Lower leg skin (tissue), 4 donors: ENCODE results near the gene PALM. TPM values are rescaled to one million over a fixed set of nuclear protein-coding genes. Genes with fewer than 3 reads are reported as not detected.
"Not testable (repeated sequence)": the region's sequence is repeated elsewhere in the genome, so short reads cannot be mapped to it uniquely, and the experiment has no call there.

Experiments
- DNase-seq, 2 donors: peaks; one replicate each; pipeline ENCODE4 v3.0.0-alpha.2; 2019; ENCODE audit warnings: low spot score in 2 of 2
- H3K4me3 ChIP-seq: fragments of 200-600 bp; sonication (generic); 2 replicates; pipeline ENCODE4 v1.5.1; 2017; ENCODE audit warnings: mild to moderate bottlenecking, low read depth; ENCODE audit not compliant: poor library complexity, severe bottlenecking
- CTCF ChIP-seq, 3 donors: fragments of 450-650 bp; IDR thresholded peaks; one replicate each; pipeline ENCODE4 v1.5.1; 2016; ENCODE audit warnings: antibody characterized with exemption in 3 of 3, mild to moderate bottlenecking in 3 of 3, moderate library complexity in 2 of 3
- POLR2A ChIP-seq, 2 donors: fragments of 450-650 bp; IDR thresholded peaks; one replicate each; pipeline ENCODE4 v1.6.1; 2016 to 2017; ENCODE audit warnings: antibody characterized with exemption in 2 of 2, mild to moderate bottlenecking in 1 of 2, moderate library complexity in 1 of 2
- WGBS, 2 donors: methylation state at CpG; one replicate each; pipeline ENCODE4 v1.1.5; 2018; 5-methylcytosine and 5-hydroxymethylcytosine counted together
- intact Hi-C: fragments of 100-400 bp; cut with DNase I; formaldehyde crosslinking; loops from one replicate; pipeline ENCODE4 v1.15.0; 2023; ENCODE audit warnings: low total_unique reads
- total RNA-seq, 4 donors: library from RNA; depleted of rRNA; stranded (reverse); fragments of >200 nt; gene quantifications; one replicate each; pipeline ENCODE4 v1.1.0, GENCODE V29; 2016

The PALM gene
- total RNA-seq, 4 donors from 2014 or later = 25.1 to 92.3 (median 41.9) TPM

DNA sequence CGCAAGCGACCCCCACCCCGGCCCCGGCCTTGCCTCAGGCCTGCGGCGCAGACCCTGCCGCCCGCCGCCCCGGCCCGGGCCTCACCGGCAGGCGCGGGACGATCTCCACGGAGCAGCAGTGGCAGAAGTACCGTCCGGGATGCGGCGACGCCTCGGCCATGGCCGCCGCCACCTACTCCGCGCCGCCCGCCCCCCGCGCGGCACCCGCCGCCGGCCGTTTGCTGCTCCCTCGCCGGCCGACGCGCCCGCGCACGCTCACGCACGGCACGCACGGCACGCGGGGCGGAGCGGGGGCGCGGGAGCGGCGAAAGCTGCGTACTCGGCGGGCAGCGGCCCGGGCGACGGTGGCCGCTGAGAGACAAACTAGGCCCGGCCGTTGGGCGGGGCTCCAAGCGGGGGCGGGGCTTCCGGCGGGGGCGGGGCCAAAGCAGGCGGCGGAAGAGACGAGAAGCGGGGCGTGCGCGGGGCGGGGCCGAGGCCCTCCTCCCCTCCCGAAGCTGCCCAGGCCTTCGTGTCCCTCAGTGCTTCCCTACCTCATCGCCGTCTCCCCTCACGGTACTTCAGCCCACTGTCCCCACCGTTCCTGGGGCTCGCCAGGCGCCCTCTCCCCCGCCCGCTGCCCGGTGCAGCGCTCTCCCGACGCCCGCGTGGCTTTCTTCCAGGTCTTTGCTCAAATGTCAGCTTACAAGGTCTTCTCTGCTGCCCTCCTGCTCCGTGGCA lies 45.6 kb upstream of the PALM start, which contains the start of gene RNF126:
TSS of gene RNF126 (minus strand) at position 253 of the 720 bp plus-strand sequence. CDS start at position 160, 93 bp downstream.
- DNase-seq = peak; percentile 92 to 98
- 1 to 3% methylated on average over 37 to 41 of the region's 97 CpGs for WGBS, 2 donors
- peak within 1 kb of the TSS; percentile 97 for H3K4me3 ChIP-seq
- intact Hi-C loops = loop anchor here (5.0 kb wide), 1 partner anchor 91 kb away; the partner anchor contains the start of gene BSG
- TF ChIP-seq POLR2A (IDR thresholded peaks at IDR 0.05) = no peak
- no peak for TF ChIP-seq CTCF (IDR thresholded peaks at IDR 0.05)

GRCh38 chr19:663682-664117 lies 45.0 kb upstream of the PALM start:
- no peak for TF ChIP-seq CTCF (IDR thresholded peaks at IDR 0.05)
- no peak for TF ChIP-seq POLR2A (IDR thresholded peaks at IDR 0.05)
- H3K4me3 ChIP-seq = no peak overlapping the region
- DNase-seq = no peak
- WGBS, 2 donors = 31 to 56% methylated on average over 11 to 18 of the region's 18 CpGs
- intact Hi-C loops = loop anchor here (2.0 to 5.0 kb wide), 2 partner anchors 71 to 91 kb away; partner anchors contain the start of gene BSG

DNA sequence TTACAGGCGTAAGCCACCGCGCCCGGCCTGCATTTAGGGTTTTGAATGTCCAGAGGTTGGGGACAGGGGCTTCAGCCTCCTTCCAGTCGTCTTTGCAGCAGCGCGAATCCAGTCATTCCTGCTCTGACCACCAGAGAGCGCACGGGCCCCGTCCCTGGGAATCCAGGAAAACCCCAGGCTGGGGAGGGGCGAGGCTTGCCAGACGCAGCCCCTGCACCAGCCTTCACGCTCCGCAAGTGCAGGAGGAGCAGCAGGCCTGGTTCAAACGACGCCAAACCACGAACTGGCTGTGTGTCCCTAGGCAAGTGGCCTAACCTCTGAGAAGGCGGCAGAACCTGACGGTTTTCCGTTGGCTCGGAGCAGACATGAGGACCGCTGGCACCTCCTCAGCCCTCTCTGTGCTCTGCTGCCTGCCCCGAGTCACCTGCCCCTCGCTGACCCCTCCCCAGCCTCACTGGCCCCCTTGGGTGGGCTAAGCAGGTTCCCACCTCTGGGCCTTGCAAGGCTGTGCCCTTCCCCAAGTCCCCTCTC lies 43.8 kb upstream of the PALM start:
- H3K4me3 ChIP-seq = no peak overlapping the region
- 5 to 10% methylated on average over 23 to 24 of the region's 24 CpGs for whole genome bisulfite sequencing, 2 donors
- intact Hi-C loops = loop anchor here (2.0 to 5.0 kb wide), 2 partner anchors 70 to 93 kb away; partner anchors contain the start of gene BSG
- peak; percentile 59 to 96 for DNase-seq
- TF ChIP-seq POLR2A (IDR thresholded peaks at IDR 0.05) (no peak), CTCF (IDR thresholded peaks at IDR 0.05) (peak in 1 of 3 donors; percentile 88)

DNA sequence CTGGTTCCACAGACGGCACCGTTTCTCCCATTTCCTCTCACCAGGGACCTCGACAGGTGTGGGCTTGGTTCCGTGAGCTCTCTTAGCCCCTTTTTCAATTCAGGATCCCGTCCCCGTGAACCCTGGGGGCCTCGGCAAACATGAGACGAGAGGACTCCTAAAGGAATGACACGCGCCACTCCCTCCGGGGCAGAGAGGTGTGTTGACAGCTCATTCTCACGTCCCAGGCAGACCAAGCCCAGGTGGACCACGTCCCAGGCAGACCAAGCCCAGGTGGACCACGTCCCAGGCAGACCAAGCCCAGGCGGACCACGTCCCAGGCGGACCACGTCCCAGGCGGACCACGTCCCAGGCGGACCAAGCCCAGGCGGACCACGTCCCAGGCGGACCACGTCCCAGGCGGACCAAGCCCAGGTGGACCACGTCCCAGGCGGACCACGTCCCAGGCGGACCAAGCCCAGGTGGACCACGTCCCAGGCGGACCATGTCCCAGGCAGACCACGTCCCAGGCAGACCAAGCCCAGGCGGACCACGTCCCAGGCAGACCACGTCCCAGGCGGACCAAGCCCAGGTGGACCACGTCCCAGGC lies 41.7 kb upstream of the PALM start:
- DNase-seq, H3K4me3 ChIP-seq, intact Hi-C loops: not testable (repeated sequence)
- 84 to 94% methylated on average over 21 of the region's 38 CpGs for WGBS, 2 donors

DNA sequence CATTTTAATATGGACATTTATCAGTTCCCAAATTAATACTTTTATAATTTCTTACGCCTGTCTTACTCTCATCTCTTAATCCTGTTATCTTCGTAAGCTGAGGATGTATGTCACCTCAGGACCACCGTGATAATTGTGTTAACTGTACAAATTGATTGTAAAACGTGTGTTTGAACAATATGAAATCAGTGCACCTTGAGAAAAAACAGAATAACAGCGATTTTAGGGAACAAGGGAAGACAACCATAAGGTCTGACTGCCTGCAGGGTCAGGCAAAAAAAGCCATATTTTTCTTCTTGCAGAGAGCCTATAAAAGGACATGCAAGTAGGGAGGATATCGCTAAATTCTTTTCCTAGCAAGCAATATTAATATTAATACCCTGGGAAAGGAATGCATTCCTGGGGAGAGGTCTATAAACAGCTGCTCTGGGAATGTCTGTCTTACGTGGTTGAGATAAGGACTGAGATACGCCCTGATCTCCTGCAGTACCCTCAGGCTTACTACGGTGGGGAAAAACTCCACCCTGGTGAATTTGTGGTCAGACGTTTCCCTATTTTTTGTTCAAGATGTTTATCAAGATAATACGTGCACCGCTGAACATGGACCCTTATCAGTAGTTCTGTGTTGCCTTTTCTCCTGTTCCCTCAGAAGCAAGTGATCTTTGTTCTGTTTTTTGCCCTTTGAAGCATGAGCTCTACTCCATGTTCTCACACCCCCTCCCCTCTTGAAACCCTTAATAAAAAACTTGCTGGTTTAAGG lies 39.9 kb upstream of the PALM start:
- DNase-seq, intact Hi-C loops, H3K4me3 ChIP-seq: not testable (repeated sequence)
- WGBS, 2 donors = 63 to 64% methylated on average over 12 of the region's 12 CpGs

DNA sequence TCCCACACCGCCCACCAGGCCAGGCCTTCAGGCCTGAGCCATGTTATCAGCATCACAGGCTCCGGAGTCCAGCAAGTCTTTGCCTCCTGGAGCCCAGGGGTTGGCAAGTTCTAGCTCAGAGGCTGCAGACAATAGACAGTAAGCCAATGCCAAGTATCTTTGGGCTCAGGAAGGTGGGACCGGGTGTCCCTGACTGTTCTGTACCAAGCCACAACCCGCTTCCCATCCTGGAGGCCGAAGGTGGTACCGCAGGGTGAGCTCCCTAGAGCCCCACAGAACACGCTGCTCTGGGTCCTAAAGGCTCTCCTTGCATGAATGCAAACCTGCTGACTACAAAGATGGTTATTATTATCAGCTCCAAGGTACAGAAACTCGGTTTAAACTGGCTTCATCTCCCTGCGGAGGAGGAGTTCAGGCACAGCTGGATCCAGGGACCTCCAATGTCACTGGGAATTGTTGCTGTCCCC lies 38.1 kb upstream of the PALM start:
- WGBS, 2 donors = 74 to 79% methylated on average over 9 of the region's 9 CpGs
- intact Hi-C loops = no loop called here
- DNase-seq = no peak

More for the DNA sequence above, 38.1 kb upstream of the PALM start:
- TF ChIP-seq POLR2A (IDR thresholded peaks at IDR 0.05) (no peak), CTCF (IDR thresholded peaks at IDR 0.05) (no peak)
- no peak overlapping the region for H3K4me3 ChIP-seq
